ENCODE results near the gene NRXN3. TPM values are rescaled to one million over a fixed set of nuclear protein-coding genes. Genes with fewer than 3 reads are reported as not detected.

Gene NRXN3
- total RNA-seq, 2 experiments from 2014 or later, result not detected

DNA sequence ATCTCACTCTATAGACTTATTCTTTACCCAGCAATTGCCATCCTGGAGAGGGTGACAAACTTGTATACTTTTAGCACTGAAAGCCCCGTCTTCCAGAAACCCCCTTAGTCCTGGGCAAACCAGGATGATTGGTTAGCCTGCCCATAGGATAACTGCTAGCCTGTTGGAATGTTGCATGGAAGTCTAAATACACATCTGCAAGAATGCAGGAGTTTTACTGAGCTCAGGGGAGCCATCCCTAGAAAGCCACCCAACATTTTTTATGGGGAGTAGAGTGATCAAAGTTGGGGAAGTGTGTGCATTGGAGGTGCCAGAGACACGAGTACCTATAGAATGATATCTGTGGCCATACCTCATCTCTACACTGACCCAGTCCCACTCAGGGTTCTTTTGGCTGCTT lies 155.7 kb downstream of the NRXN3 start:
- no TSS peak for BruUV-seq (replicated peaks)
- no peak overlapping the region for H3K27ac ChIP-seq (ENCODE audit: low read depth, low read length, poor library complexity, severe bottlenecking)
- H3K9me3 ChIP-seq (ENCODE audit: low read length), result no peaks in the 10 kb centered on the region
- no peaks in the 10 kb centered on the region for H3K4me1 ChIP-seq (ENCODE audit: insufficient read depth, low read length, poor library complexity, severe bottlenecking)
- TF ChIP-seq EZH2phosphoT487 (IDR thresholded peaks at IDR 0.05; ENCODE audit: borderline replicate concordance, low read depth, low read length), result no peak
- TF ChIP-seq, protein P1, sequence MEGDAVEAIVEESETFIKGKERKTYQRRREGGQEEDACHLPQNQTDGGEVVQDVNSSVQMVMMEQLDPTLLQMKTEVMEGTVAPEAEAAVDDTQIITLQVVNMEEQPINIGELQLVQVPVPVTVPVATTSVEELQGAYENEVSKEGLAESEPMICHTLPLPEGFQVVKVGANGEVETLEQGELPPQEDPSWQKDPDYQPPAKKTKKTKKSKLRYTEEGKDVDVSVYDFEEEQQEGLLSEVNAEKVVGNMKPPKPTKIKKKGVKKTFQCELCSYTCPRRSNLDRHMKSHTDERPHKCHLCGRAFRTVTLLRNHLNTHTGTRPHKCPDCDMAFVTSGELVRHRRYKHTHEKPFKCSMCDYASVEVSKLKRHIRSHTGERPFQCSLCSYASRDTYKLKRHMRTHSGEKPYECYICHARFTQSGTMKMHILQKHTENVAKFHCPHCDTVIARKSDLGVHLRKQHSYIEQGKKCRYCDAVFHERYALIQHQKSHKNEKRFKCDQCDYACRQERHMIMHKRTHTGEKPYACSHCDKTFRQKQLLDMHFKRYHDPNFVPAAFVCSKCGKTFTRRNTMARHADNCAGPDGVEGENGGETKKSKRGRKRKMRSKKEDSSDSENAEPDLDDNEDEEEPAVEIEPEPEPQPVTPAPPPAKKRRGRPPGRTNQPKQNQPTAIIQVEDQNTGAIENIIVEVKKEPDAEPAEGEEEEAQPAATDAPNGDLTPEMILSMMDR (conservative IDR thresholded peaks at IDR 0.05; ENCODE audit: low read length), result no peak
- no peak for DNase-seq (ENCODE audit: low spot score)
- H3K4me3 ChIP-seq (ENCODE audit: low read depth, low read length, poor library complexity, severe bottlenecking), result no peak overlapping the region
- H3K4me2 ChIP-seq (ENCODE audit: low read length), result no peak overlapping the region
- intact Hi-C loops (cut with micrococcal nuclease; ENCODE audit: unreplicated experiment), result no loop called here
- no peaks in the 10 kb centered on the region for H3K36me3 ChIP-seq (ENCODE audit: insufficient read depth, low read length)
- H3K9me2 ChIP-seq (ENCODE audit: insufficient read depth, low read length), result no peaks in the 10 kb centered on the region
- no peaks in the 10 kb centered on the region for H3K79me2 ChIP-seq (ENCODE audit: insufficient read depth, low read depth, low read length)
- no peaks in the 10 kb centered on the region for H4K20me1 ChIP-seq (ENCODE audit: insufficient read depth, low read length)
- ChIA-PET POLR2A (interaction anchor here (0.7 kb wide), 1 partner anchor 309 kb away, joined by 3 read pairs; no protein-coding TSS in a partner anchor), CTCF (ENCODE audit: unreplicated experiment) (no interaction called here)
- H2AFZ ChIP-seq (ENCODE audit: low read length), result no peak overlapping the region

DNA sequence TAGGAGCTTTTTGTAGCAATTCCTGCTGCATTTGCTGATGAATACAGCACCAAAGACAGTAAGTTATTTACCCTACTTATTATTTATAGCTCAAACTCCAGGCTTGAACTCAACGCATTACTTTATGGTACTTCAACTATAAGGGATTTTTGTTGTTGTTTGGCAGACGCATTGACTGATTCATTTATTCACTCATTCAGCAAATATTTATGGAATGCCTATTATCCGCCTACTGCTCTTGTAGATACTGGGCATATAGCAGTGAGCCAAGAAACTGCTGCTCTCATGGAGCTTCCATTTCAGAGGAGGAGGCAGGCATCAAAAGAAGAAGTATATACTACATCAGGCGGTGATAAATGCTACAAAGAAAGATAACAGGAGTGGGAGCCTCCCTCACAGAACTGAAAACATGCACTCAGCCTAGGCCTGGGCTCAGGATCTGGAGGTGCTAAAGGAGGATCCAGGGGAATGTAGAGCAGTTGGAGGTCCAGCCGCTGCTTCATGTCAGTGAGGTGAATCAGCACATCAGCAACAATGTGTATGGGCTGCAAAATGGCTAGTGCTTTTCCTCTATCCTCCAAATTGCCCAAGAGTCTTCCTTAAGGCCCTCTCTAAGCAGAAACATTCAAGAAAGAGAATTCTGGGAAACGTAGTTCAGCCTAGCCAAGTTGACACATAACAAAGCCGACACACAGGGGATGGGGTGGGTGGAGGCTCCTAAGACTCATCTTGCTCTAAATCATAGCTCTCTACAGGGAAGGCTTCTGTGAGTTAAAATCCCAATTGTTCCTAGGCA lies 157.5 kb downstream of the NRXN3 start:
- no peak for DNase-seq (ENCODE audit: low spot score)
- no peak overlapping the region for H3K4me2 ChIP-seq (ENCODE audit: low read length)
- H3K9me2 ChIP-seq (ENCODE audit: insufficient read depth, low read length), result no peaks in the 10 kb centered on the region

More for the DNA sequence above, 157.5 kb downstream of the NRXN3 start:
- ChIA-PET POLR2A (no interaction called here), CTCF (ENCODE audit: unreplicated experiment) (no interaction called here)
- no peaks in the 10 kb centered on the region for H3K4me1 ChIP-seq (ENCODE audit: insufficient read depth, low read length, poor library complexity, severe bottlenecking)
- no TSS peak for BruUV-seq (replicated peaks)
- no peaks in the 10 kb centered on the region for H4K20me1 ChIP-seq (ENCODE audit: insufficient read depth, low read length)
- no peak overlapping the region for H3K27ac ChIP-seq (ENCODE audit: low read depth, low read length, poor library complexity, severe bottlenecking)
- H3K36me3 ChIP-seq (ENCODE audit: insufficient read depth, low read length), result no peaks in the 10 kb centered on the region
- no peaks in the 10 kb centered on the region for H3K79me2 ChIP-seq (ENCODE audit: insufficient read depth, low read depth, low read length)
- no peaks in the 10 kb centered on the region for H3K9me3 ChIP-seq (ENCODE audit: low read length)
- no peak overlapping the region for H3K4me3 ChIP-seq (ENCODE audit: low read depth, low read length, poor library complexity, severe bottlenecking)
- intact Hi-C loops (cut with micrococcal nuclease; ENCODE audit: unreplicated experiment), result no loop called here
- no peak for TF ChIP-seq EZH2phosphoT487 (IDR thresholded peaks at IDR 0.05; ENCODE audit: borderline replicate concordance, low read depth, low read length)
- TF ChIP-seq, protein P1 (conservative IDR thresholded peaks at IDR 0.05; ENCODE audit: low read length), result no peak
- H2AFZ ChIP-seq (ENCODE audit: low read length), result no peak overlapping the region
